Keratinocyte (primary cell): ENCODE results near the gene LENG1. TPM values are rescaled to one million over a fixed set of nuclear protein-coding genes. Genes with fewer than 3 reads are reported as not detected.
"Not testable (repeated sequence)": the region's sequence is repeated elsewhere in the genome, so short reads cannot be mapped to it uniquely, and the experiment has no call there.

Experiments used
- DNase-seq: peaks from one replicate; pipeline ENCODE4 v3.0.0-alpha.2; 2011; ENCODE audit warnings: low read depth, missing footprints, low spot score
- FAIRE-seq: peaks from 2 replicates; lab custom pipeline; 2011; peaks lifted over from hg19 to GRCh38; lab: Jason Lieb, UNC
- H2AFZ ChIP-seq: 2 replicates; pipeline ENCODE4 v1.6.0; 2012; ENCODE audit warnings: low read length, control low read depth, inconsistent platforms; ENCODE audit not compliant: control insufficient read depth
- H3K27ac ChIP-seq: 2 replicates; pipeline ENCODE4 v1.5.1; 2011; ENCODE audit warnings: low read length; ENCODE audit not compliant: control insufficient read depth, insufficient read depth
- H3K27me3 ChIP-seq: 3 replicates; pipeline ENCODE4 v1.6.0; 2011; ENCODE audit warnings: low read length; ENCODE audit not compliant: control insufficient read depth, insufficient read depth; ENCODE audit errors: extremely low read depth
- H3K36me3 ChIP-seq, 2 experiments: 2 replicates in 1 of 2; 3 replicates in 1 of 2; pipeline ENCODE4 v1.5.1; 2011; ENCODE audit warnings: low read length in 2 of 2, mild to moderate bottlenecking in 1 of 2; ENCODE audit not compliant: control insufficient read depth in 2 of 2, insufficient read depth in 2 of 2; ENCODE audit errors: extremely low read depth in 1 of 2
- H3K4me1 ChIP-seq: 3 replicates; pipeline ENCODE4 v1.5.1; 2011; ENCODE audit warnings: low read length; ENCODE audit not compliant: control insufficient read depth, insufficient read depth; ENCODE audit errors: extremely low read depth
- H3K4me2 ChIP-seq: 3 replicates; pipeline ENCODE4 v1.6.0; 2011; ENCODE audit warnings: low read depth, low read length; ENCODE audit not compliant: control insufficient read depth, insufficient read depth; ENCODE audit errors: extremely low read depth
- H3K4me3 ChIP-seq, 3 experiments: fragments of 200-600 bp in 1 of 3; sonication (generic) in 1 of 3; 2 replicates in 2 of 3; 3 replicates in 1 of 3; pipeline ENCODE4 v1.5.1; 2011 to 2016; ENCODE audit warnings: low read length in 3 of 3, mild to moderate bottlenecking in 3 of 3, control low read depth in 2 of 3, inconsistent platforms in 1 of 3, low read depth in 1 of 3, mixed read lengths in 1 of 3, mixed run types in 1 of 3, moderate library complexity in 1 of 3; ENCODE audit not compliant: control insufficient read depth in 2 of 3, insufficient read depth in 2 of 3; ENCODE audit errors: extremely low read depth in 1 of 3
- H3K79me2 ChIP-seq: 2 replicates; pipeline ENCODE4 v1.6.0; 2012; ENCODE audit warnings: low read length; ENCODE audit not compliant: control insufficient read depth, insufficient read depth
- H3K9ac ChIP-seq: 3 replicates; pipeline ENCODE4 v1.6.0; 2011; ENCODE audit warnings: low read length; ENCODE audit not compliant: control insufficient read depth, insufficient read depth; ENCODE audit errors: extremely low read depth
- H3K9me1 ChIP-seq: 3 replicates; pipeline ENCODE4 v1.6.0; 2011; ENCODE audit warnings: low read length; ENCODE audit not compliant: control insufficient read depth, insufficient read depth; ENCODE audit errors: extremely low read depth
- H3K9me3 ChIP-seq: 2 replicates; pipeline ENCODE4 v1.5.1; 2012; ENCODE audit warnings: low read depth, low read length; ENCODE audit not compliant: control insufficient read depth
- H4K20me1 ChIP-seq: 3 replicates; pipeline ENCODE4 v1.6.0; 2011; ENCODE audit warnings: low read length; ENCODE audit not compliant: control insufficient read depth, insufficient read depth; ENCODE audit errors: extremely low read depth
- CTCF ChIP-seq, 3 experiments: IDR thresholded peaks in 1 of 3; conservative IDR thresholded peaks in 1 of 3; optimal IDR thresholded peaks in 1 of 3; 2 replicates in 2 of 3; 3 replicates in 1 of 3; pipeline versions ENCODE3 to v1.5.1; 2011; ENCODE audit warnings: low read length in 3 of 3, mild to moderate bottlenecking in 3 of 3, moderate library complexity in 2 of 3, control low read depth in 1 of 3, inconsistent platforms in 1 of 3; ENCODE audit not compliant: insufficient read depth in 2 of 3; ENCODE audit errors: extremely low read depth in 1 of 3
- EZH2 ChIP-seq: IDR thresholded peaks from one replicate; pipeline ENCODE4 v1.6.1; 2012; ENCODE audit warnings: inconsistent platforms, mild to moderate bottlenecking, low read length, moderate library complexity
- dilution Hi-C: fragments of 300-500 bp; cut with MboI; formaldehyde crosslinking; loops from one replicate; pipeline ENCODE4 v1.7.0; 2020; ENCODE audit warnings: low sequenced_read_pairs; ENCODE audit not compliant: extremely low pct_ligation_motif_present
- polyA plus RNA-seq, 5 experiments: library from polyadenylated mRNA; depleted of rRNA in 3 of 5; stranded (reverse) in 3 of 5; stranded (forward) in 1 of 5; unstranded in 1 of 5; fragments of >200 nt; gene quantifications; 1 replicate in 1 of 5; 2 replicates in 3 of 5; 3 replicates in 1 of 5; pipeline versions ENCODE4 v1.2.1 to v1.2.3, GENCODE V29; 2011 to 2012; ENCODE audit warnings: missing spikeins in 2 of 5, low read depth in 1 of 5, low replicate concordance in 1 of 5

Gene LENG1
- polyA plus RNA-seq, 1 donor (not counting 4 experiments of a cell fraction or from before 2014, with no cell fraction given), result 3.4 TPM

- no peak overlapping the region for H2AFZ ChIP-seq
- H3K4me3 ChIP-seq, result no peak overlapping the region
- peaks cover 50% of the 10 kb centered on the region for H4K20me1 ChIP-seq
- H3K79me2 ChIP-seq, result peaks cover 38% of the 10 kb centered on the region
- H3K4me1 ChIP-seq, result peaks cover 6% of the 10 kb centered on the region
- no peak overlapping the region for H3K9ac ChIP-seq
- no peak for TF ChIP-seq CTCF (optimal IDR thresholded peaks at IDR 0.05 in 1 of 3, IDR thresholded peaks at IDR 0.05 in 1 of 3, conservative IDR thresholded peaks at IDR 0.05 in 1 of 3; ENCODE audit: extremely low read depth in 1 of 3, insufficient read depth in 2 of 3, low read length in 3 of 3)
- no peak for TF ChIP-seq EZH2
- FAIRE-seq (no peak), DNase-seq (no peak)
- H3K9me1 ChIP-seq, result peaks cover 2% of the 10 kb centered on the region
- H3K9me3 ChIP-seq, result no peaks in the 10 kb centered on the region
- no peak overlapping the region for H3K4me2 ChIP-seq
- H3K27ac ChIP-seq, result no peak overlapping the region
- dilution Hi-C loops, result no loop called here
- H3K27me3 ChIP-seq, result no peaks in the 10 kb centered on the region
- peaks cover 33 to 43% of the 10 kb centered on the region in 2 experiments for H3K36me3 ChIP-seq
Measured at GRCh38 chr19:54207983-54208783, 48.7 kb upstream of the LENG1 start.

GRCh38 chr19:54207676-54207982 lies 48.1 kb upstream of the LENG1 start:
- peaks cover 43% of the 10 kb centered on the region for H3K79me2 ChIP-seq
- peaks cover 12% of the 10 kb centered on the region for H3K4me1 ChIP-seq
- H3K9me3 ChIP-seq, result no peaks in the 10 kb centered on the region
- H3K9ac ChIP-seq, result no peak overlapping the region
- no peak for TF ChIP-seq CTCF (optimal IDR thresholded peaks at IDR 0.05 in 1 of 3, IDR thresholded peaks at IDR 0.05 in 1 of 3, conservative IDR thresholded peaks at IDR 0.05 in 1 of 3; ENCODE audit: extremely low read depth in 1 of 3, insufficient read depth in 2 of 3, low read length in 3 of 3)
- TF ChIP-seq EZH2, result no peak
- peaks cover 35 to 48% of the 10 kb centered on the region in 2 experiments for H3K36me3 ChIP-seq
- DNase-seq (no peak), FAIRE-seq (no peak)
- H2AFZ ChIP-seq, result no peak overlapping the region
- H3K4me2 ChIP-seq, result no peak overlapping the region
- dilution Hi-C loops, result no loop called here
- H3K27ac ChIP-seq, result no peak overlapping the region
- H4K20me1 ChIP-seq, result peaks cover 56% of the 10 kb centered on the region
- H3K27me3 ChIP-seq, result no peaks in the 10 kb centered on the region
- H3K4me3 ChIP-seq, result no peak overlapping the region
- peaks cover 2% of the 10 kb centered on the region for H3K9me1 ChIP-seq

- H2AFZ ChIP-seq, H3K4me2 ChIP-seq, H3K9ac ChIP-seq, H3K27me3 ChIP-seq, H3K9me3 ChIP-seq, H3K27ac ChIP-seq, FAIRE-seq, H3K9me1 ChIP-seq, dilution Hi-C loops, DNase-seq, H3K4me3 ChIP-seq: not testable (repeated sequence)
- Histone ChIP-seq H4K20me1 (peaks cover 60% of the 10 kb centered on the region), H3K4me1 (peaks cover 16% of the 10 kb centered on the region), H3K79me2 (peaks cover 48% of the 10 kb centered on the region), H3K36me3 (peaks cover 39 to 53% of the 10 kb centered on the region in 2 experiments)
Measured at GRCh38 chr19:54207193-54207592, 47.7 kb upstream of the LENG1 start.
